GM13977 (cell line): Measurements from ENCODE around the gene TACC2.
A peak's percentile ranks its signal among the peaks of the same experiment; 100 is the strongest.
"Not testable (repeated sequence)": the region's sequence is repeated elsewhere in the genome, so short reads cannot be mapped to it uniquely, and the experiment has no call there.

Experiments
- DNase-seq: peaks from one replicate; pipeline ENCODE4 v3.0.0; 2012; ENCODE audit warnings: low spot score
- CTCF ChIP-seq: IDR thresholded peaks from 2 replicates; pipeline ENCODE4 v1.5.1; 2012; ENCODE audit warnings: mild to moderate bottlenecking, control low read depth; ENCODE audit not compliant: insufficient read depth; ENCODE audit errors: extremely low read depth, missing control alignments
- in situ Hi-C: fragments of 300-500 bp; cut with MboI; formaldehyde crosslinking; loops from one replicate; pipeline ENCODE4 v1.12.0; 2022; ENCODE audit warnings: low sequenced_read_pairs, low pct_unique_long_range_greater_than_20kb, mixed read lengths, inconsistent platforms; ENCODE audit not compliant: unreplicated experiment

The TACC2 gene

GRCh38 chr10:122098924-122099323 lies 110.0 kb downstream of the TACC2 start:
- DNase-seq: no peak
- in situ Hi-C loops: no loop called here
- no peak for TF ChIP-seq CTCF

GRCh38 chr10:122099562-122099961 lies 110.6 kb downstream of the TACC2 start:
- no peak for TF ChIP-seq CTCF
- no peak for DNase-seq
- in situ Hi-C loops: no loop called here

GRCh38 chr10:122102146-122102868 lies 113.3 kb downstream of the TACC2 start:
- DNase-seq: no peak
- no peak for TF ChIP-seq CTCF
- in situ Hi-C loops: no loop called here

- no peak for DNase-seq
- TF ChIP-seq CTCF: no peak
- in situ Hi-C loops: no loop called here
Measured at GRCh38 chr10:122102869-122103525, 114.0 kb downstream of the TACC2 start.

- DNase-seq: no peak
- in situ Hi-C loops: no loop called here
- TF ChIP-seq CTCF: no peak
Measured at GRCh38 chr10:122103592-122103991, 114.6 kb downstream of the TACC2 start.

- DNase-seq, in situ Hi-C loops: not testable (repeated sequence)
Measured at GRCh38 chr10:122108786-122109185, 119.8 kb downstream of the TACC2 start.

- TF ChIP-seq CTCF: no peak
- peak; percentile 51 for DNase-seq
- in situ Hi-C loops: no loop called here
Measured at GRCh38 chr10:122112021-122112616, 123.2 kb downstream of the TACC2 start.
